OCI-LY1 (cell line): ENCODE data around the gene EXOC7.

ENCODE experiments used
- H2AFZ ChIP-seq: fragments of 200-600 bp; sonication (generic), shearing (Covaris generic); 2 replicates; pipeline ENCODE4 v1.6.0; 2014; ENCODE audit warnings: antibody characterized with exemption, mild to moderate bottlenecking, low read length
- H3F3A ChIP-seq: fragments of 200-600 bp; sonication (generic), shearing (Covaris generic); 2 replicates; pipeline ENCODE4 v1.6.0; 2014; ENCODE audit warnings: mild to moderate bottlenecking, antibody characterized with exemption, low read length, moderate library complexity; ENCODE audit not compliant: insufficient read depth
- H3K27ac ChIP-seq: fragments of 200-600 bp; sonication (generic); 2 replicates; pipeline ENCODE4 v1.5.1; 2014; ENCODE audit warnings: low read length, mixed run types, mild to moderate bottlenecking, low read depth; ENCODE audit not compliant: poor library complexity, severe bottlenecking
- H3K27me3 ChIP-seq: fragments of 200-600 bp; sonication (generic); 2 replicates; pipeline ENCODE4 v1.6.0; 2014; ENCODE audit warnings: antibody characterized with exemption, mild to moderate bottlenecking, low read length, moderate library complexity; ENCODE audit not compliant: insufficient read depth
- H3K36me3 ChIP-seq: fragments of 200-600 bp; sonication (generic); 2 replicates; pipeline ENCODE4 v1.6.1; 2014; ENCODE audit warnings: mild to moderate bottlenecking, antibody characterized with exemption, low read length, moderate library complexity, mixed read lengths; ENCODE audit not compliant: insufficient read depth
- H3K4me1 ChIP-seq: fragments of 200-600 bp; sonication (generic); 2 replicates; pipeline ENCODE4 v1.5.1; 2014; ENCODE audit warnings: mild to moderate bottlenecking, low read length, moderate library complexity; ENCODE audit not compliant: insufficient read depth, severe bottlenecking
- H3K4me2 ChIP-seq: fragments of 200-600 bp; sonication (generic), shearing (Covaris generic); 2 replicates; pipeline ENCODE4 v1.6.1; 2014; ENCODE audit warnings: low read length
- H3K4me3 ChIP-seq: fragments of 200-600 bp; sonication (generic); 2 replicates; pipeline ENCODE4 v1.5.1; 2014; ENCODE audit warnings: low read length, low read depth, mild to moderate bottlenecking, mixed read lengths; ENCODE audit not compliant: poor library complexity, severe bottlenecking
- H3K79me2 ChIP-seq: fragments of 200-600 bp; shearing (Covaris generic); 2 replicates; pipeline ENCODE4 v1.6.1; 2016; ENCODE audit warnings: mixed run types, low read length, mixed read lengths; ENCODE audit not compliant: insufficient read depth
- H3K9ac ChIP-seq: fragments of 200-600 bp; sonication (generic), shearing (Covaris generic); 2 replicates; pipeline ENCODE4 v1.6.1; 2014; ENCODE audit warnings: mild to moderate bottlenecking, low read length, mixed read lengths
- H3K9me2 ChIP-seq: fragments of 200-600 bp; sonication (generic), shearing (Covaris generic); 2 replicates; pipeline ENCODE4 v1.6.1; 2014; ENCODE audit warnings: low read depth, mild to moderate bottlenecking, low read length, mixed read lengths
- H3K9me3 ChIP-seq: fragments of 200-600 bp; shearing (Covaris generic); 2 replicates; pipeline ENCODE4 v1.6.1; 2014; ENCODE audit warnings: low read length, mixed read lengths
- H4K20me1 ChIP-seq: fragments of 200-600 bp; sonication (generic), shearing (Covaris generic); 2 replicates; pipeline ENCODE4 v1.6.0; 2016; ENCODE audit warnings: mild to moderate bottlenecking, low read length; ENCODE audit not compliant: insufficient read depth
- EZH2 ChIP-seq: fragments of 200-600 bp; sonication (generic), shearing (Covaris generic); IDR thresholded peaks from 2 replicates; pipeline ENCODE4 v1.8.0; 2017; ENCODE audit warnings: borderline replicate concordance, mixed run types, mild to moderate bottlenecking, antibody characterized with exemption, low read length, moderate library complexity, mixed read lengths
- TF ChIP-seq, protein P1 (sequence below): fragments of 200-600 bp; sonication (generic), shearing (Covaris generic); IDR thresholded peaks from 2 replicates; pipeline ENCODE4 v1.5.1; 2017; ENCODE audit warnings: mild to moderate bottlenecking, antibody characterized with exemption, low read length, moderate library complexity, mixed read lengths

The EXOC7 gene

DNA sequence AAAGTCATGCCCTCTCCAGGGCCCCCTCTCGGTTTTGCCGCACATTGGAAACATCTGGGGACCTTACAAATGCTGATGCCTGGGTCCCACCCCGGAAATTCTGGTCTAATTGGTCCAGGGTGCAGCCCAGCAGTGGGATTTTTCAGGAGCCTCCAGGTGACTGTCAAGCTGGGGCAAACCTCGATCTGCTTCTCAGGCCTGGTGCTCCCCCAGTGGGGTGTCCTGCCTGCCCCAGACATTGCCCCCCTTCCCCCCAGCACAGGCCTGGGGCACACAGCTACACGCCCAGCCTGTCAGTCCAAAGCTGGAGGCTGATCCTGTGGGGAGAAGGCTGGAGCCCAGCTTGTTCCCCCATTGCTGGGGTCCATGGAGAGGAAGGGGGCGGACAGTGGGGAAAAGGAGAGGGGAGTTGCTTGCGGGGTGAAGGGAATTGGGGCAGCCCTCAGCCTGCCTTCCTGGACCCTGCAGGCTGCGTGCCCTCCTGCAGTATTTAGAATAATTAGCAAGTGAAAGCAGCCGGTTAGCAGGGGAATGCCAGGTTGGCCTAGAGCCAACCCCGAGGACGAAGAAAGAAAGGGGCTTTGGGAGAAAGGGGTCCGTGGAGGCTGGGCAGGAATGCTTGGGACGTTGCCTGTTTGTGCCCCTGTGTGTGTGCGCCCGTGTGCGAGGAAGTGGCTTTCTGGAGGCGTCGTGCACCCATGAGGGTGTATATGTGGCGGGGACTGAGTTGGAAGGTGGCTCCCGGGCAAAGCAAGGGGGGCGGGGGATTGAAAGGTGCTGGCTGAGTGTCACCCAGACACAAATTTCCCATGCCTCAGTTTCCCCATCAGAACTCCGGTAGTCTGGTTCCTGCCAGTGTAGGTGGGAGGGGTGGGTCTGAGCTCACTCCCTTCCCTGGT is 31.6 kb upstream of the EXOC7 start:
- Histone ChIP-seq H3K79me2 (no peaks in the 10 kb centered on the region), H4K20me1 (no peaks in the 10 kb centered on the region), H3K36me3 (no peaks in the 10 kb centered on the region), H3K4me2 (no peak overlapping the region), H3F3A (no peaks in the 10 kb centered on the region), H3K27ac (no peak overlapping the region), H3K9me3 (no peaks in the 10 kb centered on the region), H3K9ac (no peak overlapping the region), H2AFZ (no peak overlapping the region), H3K9me2 (no peaks in the 10 kb centered on the region), H3K4me3 (no peak overlapping the region), H3K4me1 (no peaks in the 10 kb centered on the region), H3K27me3 (peaks cover 9% of the 10 kb centered on the region)
- TF ChIP-seq, protein P1, sequence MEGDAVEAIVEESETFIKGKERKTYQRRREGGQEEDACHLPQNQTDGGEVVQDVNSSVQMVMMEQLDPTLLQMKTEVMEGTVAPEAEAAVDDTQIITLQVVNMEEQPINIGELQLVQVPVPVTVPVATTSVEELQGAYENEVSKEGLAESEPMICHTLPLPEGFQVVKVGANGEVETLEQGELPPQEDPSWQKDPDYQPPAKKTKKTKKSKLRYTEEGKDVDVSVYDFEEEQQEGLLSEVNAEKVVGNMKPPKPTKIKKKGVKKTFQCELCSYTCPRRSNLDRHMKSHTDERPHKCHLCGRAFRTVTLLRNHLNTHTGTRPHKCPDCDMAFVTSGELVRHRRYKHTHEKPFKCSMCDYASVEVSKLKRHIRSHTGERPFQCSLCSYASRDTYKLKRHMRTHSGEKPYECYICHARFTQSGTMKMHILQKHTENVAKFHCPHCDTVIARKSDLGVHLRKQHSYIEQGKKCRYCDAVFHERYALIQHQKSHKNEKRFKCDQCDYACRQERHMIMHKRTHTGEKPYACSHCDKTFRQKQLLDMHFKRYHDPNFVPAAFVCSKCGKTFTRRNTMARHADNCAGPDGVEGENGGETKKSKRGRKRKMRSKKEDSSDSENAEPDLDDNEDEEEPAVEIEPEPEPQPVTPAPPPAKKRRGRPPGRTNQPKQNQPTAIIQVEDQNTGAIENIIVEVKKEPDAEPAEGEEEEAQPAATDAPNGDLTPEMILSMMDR, result no peak

GRCh38 chr17:76132574-76133338 is 29.2 kb upstream of the EXOC7 start:
- peaks cover 15% of the 10 kb centered on the region for H3K27me3 ChIP-seq
- no peaks in the 10 kb centered on the region for H3K4me1 ChIP-seq
- H3K9me3 ChIP-seq, result no peaks in the 10 kb centered on the region
- H2AFZ ChIP-seq, result no peak overlapping the region
- H3K4me3 ChIP-seq, result no peak overlapping the region
- H3K9ac ChIP-seq, result no peak overlapping the region
- H4K20me1 ChIP-seq, result no peaks in the 10 kb centered on the region
- H3K36me3 ChIP-seq, result no peaks in the 10 kb centered on the region
- no peak overlapping the region for H3K27ac ChIP-seq
- TF ChIP-seq EZH2, result no peak
- TF ChIP-seq, protein P1, result no peak
- H3K4me2 ChIP-seq, result no peak overlapping the region
- no peaks in the 10 kb centered on the region for H3K79me2 ChIP-seq
- H3F3A ChIP-seq, result no peaks in the 10 kb centered on the region
- H3K9me2 ChIP-seq, result no peaks in the 10 kb centered on the region

- H3K36me3 ChIP-seq, result no peaks in the 10 kb centered on the region
- no peak for TF ChIP-seq EZH2
- TF ChIP-seq, protein P1, result no peak
- no peaks in the 10 kb centered on the region for H3K4me1 ChIP-seq
- H2AFZ ChIP-seq, result no peak overlapping the region
- H3F3A ChIP-seq, result no peaks in the 10 kb centered on the region
- H3K9ac ChIP-seq, result no peak overlapping the region
- H3K27me3 ChIP-seq, result peaks cover 15% of the 10 kb centered on the region
- H3K79me2 ChIP-seq, result no peaks in the 10 kb centered on the region
- H3K9me3 ChIP-seq, result no peaks in the 10 kb centered on the region
- H3K9me2 ChIP-seq, result no peaks in the 10 kb centered on the region
- H3K4me2 ChIP-seq, result no peak overlapping the region
- H3K4me3 ChIP-seq, result no peak overlapping the region
- H4K20me1 ChIP-seq, result no peaks in the 10 kb centered on the region
- no peak overlapping the region for H3K27ac ChIP-seq
Observed at GRCh38 chr17:76131692-76132573, 28.3 kb upstream of the EXOC7 start.
